H1 (cell line): ENCODE results near the gene MRPL4. TPM values are rescaled to one million over a fixed set of nuclear protein-coding genes. Genes with fewer than 3 reads are reported as not detected.

Source experiments
- CTCF ChIA-PET: fragments of 300-600 bp; sonication (Branson Sonifier 250); formaldehyde crosslinking; loops from one replicate; lab custom pipeline; 2021; ENCODE audit not compliant: partially characterized antibody; lab: Charles Lee
- POLR2A ChIA-PET: fragments of 300-600 bp; sonication (Branson Sonifier 250); formaldehyde crosslinking; loops from one replicate; lab custom pipeline; 2021; ENCODE audit warnings: inconsistent platforms; ENCODE audit not compliant: partially characterized antibody; lab: Charles Lee
- DNase-seq, 2 experiments: peaks; one replicate each; pipeline versions ENCODE4 v3.0.0 to v3.0.0-alpha.2; 2010 to 2022; ENCODE audit warnings: low spot score in 2 of 2, low read depth in 1 of 2, mixed read lengths in 1 of 2
- FAIRE-seq: peaks from 2 replicates; lab custom pipeline; 2011; peaks lifted over from hg19 to GRCh38; lab: Jason Lieb, UNC
- H2AFZ ChIP-seq: 2 replicates; pipeline ENCODE4 v1.8.1; 2012; ENCODE audit warnings: low read length, inconsistent platforms
- H2AK5ac ChIP-seq: 2 replicates; pipeline ENCODE4 v1.6.1; 2013; ENCODE audit warnings: low read depth, low read length
- H2BK120ac ChIP-seq: replicated peaks from 2 replicates; pipeline ENCODE3; 2013; ENCODE audit warnings: low read depth, low read length, inconsistent platforms
- H2BK12ac ChIP-seq: 2 replicates; pipeline ENCODE4 v1.6.1; 2013; ENCODE audit warnings: low read depth, low read length
- H2BK15ac ChIP-seq: 2 replicates; pipeline ENCODE4 v1.6.1; 2013; ENCODE audit warnings: low read length
- H2BK20ac ChIP-seq: 2 replicates; pipeline ENCODE4 v1.6.1; 2013; ENCODE audit warnings: low read length
- H2BK5ac ChIP-seq: 2 replicates; pipeline ENCODE4 v1.6.1; 2013; ENCODE audit warnings: low read depth, low read length
- H3K14ac ChIP-seq: 2 replicates; pipeline ENCODE4 v1.6.1; 2013; ENCODE audit warnings: inconsistent platforms; ENCODE audit not compliant: insufficient read length
- H3K18ac ChIP-seq: 2 replicates; pipeline ENCODE4 v1.6.1; 2013; ENCODE audit warnings: low read length; ENCODE audit errors: extremely low read depth
- H3K23ac ChIP-seq: 2 replicates; pipeline ENCODE4 v1.6.1; 2013; ENCODE audit warnings: inconsistent platforms; ENCODE audit not compliant: insufficient read length
- H3K23me2 ChIP-seq: 2 replicates; pipeline ENCODE4 v1.6.1; 2013; ENCODE audit warnings: low read depth, low read length
- H3K27ac ChIP-seq: 2 replicates; pipeline ENCODE4 v1.6.1; 2011; ENCODE audit warnings: low read depth, low read length, inconsistent platforms
- H3K27me3 ChIP-seq, 4 experiments: replicated peaks in 1 of 4; 1 replicate in 1 of 4; 2 replicates in 3 of 4; pipeline versions ENCODE4 v1.6.1 to v1.8.1; 2011 to 2013; ENCODE audit warnings: low read length in 3 of 4, mild to moderate bottlenecking in 3 of 4, inconsistent platforms in 2 of 4, mixed read lengths in 2 of 4, moderate library complexity in 1 of 4; ENCODE audit not compliant: control insufficient read depth in 3 of 4, insufficient read depth in 3 of 4; ENCODE audit errors: extremely low read depth in 1 of 4
- H3K36me3 ChIP-seq, 4 experiments: 2 replicates each; pipeline versions ENCODE4 v1.6.1 to v1.8.1; 2011 to 2013; ENCODE audit warnings: mild to moderate bottlenecking in 4 of 4, low read length in 3 of 4, moderate library complexity in 2 of 4, control low read depth in 1 of 4, inconsistent platforms in 1 of 4; ENCODE audit not compliant: insufficient read depth in 4 of 4, control insufficient read depth in 2 of 4
- H3K4ac ChIP-seq: replicated peaks from 2 replicates; pipeline ENCODE3; 2013; ENCODE audit warnings: low read length, low read depth, mixed read lengths, inconsistent platforms; ENCODE audit not compliant: insufficient read length
- H3K4me1 ChIP-seq, 4 experiments: replicated peaks in 1 of 4; 1 replicate in 1 of 4; 2 replicates in 3 of 4; pipeline versions ENCODE4 v1.6.1 to v1.8.1; 2011 to 2013; ENCODE audit warnings: low read length in 3 of 4, inconsistent platforms in 2 of 4, mixed read lengths in 1 of 4; ENCODE audit not compliant: insufficient read depth in 4 of 4, control insufficient read depth in 3 of 4
- H3K4me2 ChIP-seq, 2 experiments: 2 replicates each; pipeline versions ENCODE4 v1.6.1 to v1.8.1; 2011 to 2013; ENCODE audit warnings: low read depth in 2 of 2, low read length in 2 of 2, control low read depth in 1 of 2, inconsistent platforms in 1 of 2, mild to moderate bottlenecking in 1 of 2; ENCODE audit not compliant: insufficient read depth in 1 of 2
- H3K4me3 ChIP-seq, 4 experiments: fragments of 200-600, 300-600 bp in 1 of 4; sonication (generic), shearing (Covaris generic), sonication (Bioruptor Twin) in 1 of 4; 2 replicates each; pipeline versions ENCODE4 v1.5.1 to v1.8.1; 2011 to 2016; ENCODE audit warnings: low read length in 4 of 4, low read depth in 3 of 4, control low read depth in 2 of 4, inconsistent platforms in 2 of 4, mild to moderate bottlenecking in 2 of 4, mixed read lengths in 1 of 4, moderate library complexity in 1 of 4; ENCODE audit not compliant: insufficient read depth in 2 of 4; ENCODE audit errors: extremely low read depth in 1 of 4
- H3K56ac ChIP-seq: replicated peaks from 2 replicates; pipeline ENCODE3; 2013; ENCODE audit warnings: low read depth, mild to moderate bottlenecking, mixed read lengths, low read length, inconsistent platforms; ENCODE audit not compliant: insufficient read length
- H3K79me1 ChIP-seq: 2 replicates; pipeline ENCODE4 v1.6.1; 2013; ENCODE audit warnings: low read depth, low read length, control low read depth
- H3K79me2 ChIP-seq, 2 experiments: 2 replicates each; pipeline versions ENCODE4 v1.6.1 to v1.8.1; 2012 to 2013; ENCODE audit warnings: low read length in 2 of 2, mild to moderate bottlenecking in 2 of 2, inconsistent platforms in 1 of 2; ENCODE audit not compliant: insufficient read depth in 2 of 2, control insufficient read depth in 1 of 2
- H3K9ac ChIP-seq, 4 experiments: replicated peaks in 1 of 4; 1 replicate in 1 of 4; 2 replicates in 3 of 4; pipeline versions ENCODE4 v1.6.1 to v1.8.1; 2011 to 2013; ENCODE audit warnings: low read depth in 3 of 4, low read length in 3 of 4, control low read depth in 2 of 4, mild to moderate bottlenecking in 2 of 4, moderate library complexity in 2 of 4, inconsistent platforms in 1 of 4; ENCODE audit errors: extremely low read depth in 1 of 4
- H3K9me3 ChIP-seq, 2 experiments: 2 replicates each; pipeline versions ENCODE4 v1.6.1 to v1.8.1; 2012 to 2013; ENCODE audit warnings: mild to moderate bottlenecking in 2 of 2, moderate library complexity in 2 of 2, control low read depth in 1 of 2, inconsistent platforms in 1 of 2, low read depth in 1 of 2, low read length in 1 of 2, mixed read lengths in 1 of 2; ENCODE audit not compliant: insufficient read depth in 2 of 2
- H4K20me1 ChIP-seq, 2 experiments: replicated peaks in 1 of 2; 2 replicates each; pipeline versions ENCODE3 to v1.8.1; 2011 to 2013; ENCODE audit warnings: inconsistent platforms in 2 of 2, low read length in 2 of 2, mild to moderate bottlenecking in 1 of 2; ENCODE audit not compliant: insufficient read depth in 2 of 2, control insufficient read depth in 1 of 2
- H4K5ac ChIP-seq: 2 replicates; pipeline ENCODE4 v1.6.1; 2013; ENCODE audit warnings: low read length, low read depth, mixed read lengths, inconsistent platforms; ENCODE audit not compliant: insufficient read length
- H4K8ac ChIP-seq: 2 replicates; pipeline ENCODE4 v1.8.0; 2013; ENCODE audit warnings: mild to moderate bottlenecking, moderate library complexity, low read length, inconsistent platforms; ENCODE audit not compliant: insufficient read depth; ENCODE audit errors: extremely low read depth
- H4K91ac ChIP-seq: replicated peaks from 2 replicates; pipeline ENCODE3; 2013; ENCODE audit warnings: low read length, mixed read lengths, inconsistent platforms; ENCODE audit not compliant: insufficient read length
- CHD1 ChIP-seq: IDR thresholded peaks from 2 replicates; pipeline ENCODE4 v1.6.1; 2012; ENCODE audit warnings: low read depth, low read length, improper control_type of control experiment
- E2F6 ChIP-seq: IDR thresholded peaks from 2 replicates; pipeline ENCODE4 v1.6.1; 2012; ENCODE audit warnings: inconsistent platforms
- KDM4A ChIP-seq: IDR thresholded peaks from one replicate; pipeline ENCODE4 v1.7.1; 2012; ENCODE audit warnings: low read depth, mild to moderate bottlenecking, moderate library complexity, low read length, inconsistent platforms; ENCODE audit not compliant: severe bottlenecking
- WGBS, 2 experiments: shearing (Covaris generic) in 1 of 2; methylation state at CpG; one replicate each; pipeline versions ENCODE4 v1.1.6 to v1.1.7; 2013 to 2015; ENCODE audit warnings: low lambda C conversion rate in 2 of 2, mixed read lengths in 2 of 2, inconsistent platforms in 1 of 2, low coverage in 1 of 2, missing lambda C conversion rate in 1 of 2; ENCODE audit not compliant: insufficient replicate concordance in 2 of 2, insufficient coverage in 1 of 2, insufficient read length in 1 of 2; ENCODE audit errors: extremely low coverage in 1 of 2, missing lambda C conversion rate in 1 of 2; 5-methylcytosine and 5-hydroxymethylcytosine counted together
- polyA plus RNA-seq, 7 experiments: library from polyadenylated mRNA; depleted of rRNA in 3 of 7; stranded (reverse) in 5 of 7; unstranded in 2 of 7; fragments of >200 nt in 5 of 7; fragments of 200-250 nt in 2 of 7; gene quantifications; 1 replicate in 5 of 7; 2 replicates in 1 of 7; 4 replicates in 1 of 7; pipeline versions ENCODE4 v1.2.1 to v1.2.3, GENCODE V29; 2011 to 2013; ENCODE audit warnings: missing spikeins in 2 of 7, mixed read lengths in 2 of 7
- total RNA-seq: library from RNA; stranded (reverse); fragmentation: NEBNext Ultra II Directional; extraction: Animal tissue kit (Norgen Biotek cat#: 25700); gene quantifications from 2 replicates; pipeline ENCODE4 v1.2.1, GENCODE V29; 2021

MRPL4 gene
- total and polyA plus RNA-seq, 2 of the 8 experiments (the other 6 are each of a cell fraction or from before 2014, with no cell fraction given) = 82.3 to 187 TPM

- Histone ChIP-seq H3K4me1 (peaks cover 0 to 7% (median 2%) of the 10 kb centered on the region in 4 experiments; a peak in 4 of 7 replicates), H2BK12ac (no peak overlapping the region), H3K14ac (no peak overlapping the region), H4K91ac (no peak overlapping the region), H3K27ac (no peak overlapping the region), H3K4me3 (no peak overlapping the region), H3K4me2 (no peak overlapping the region), H3K9me3 (no peaks in the 10 kb centered on the region), H3K56ac (no peak overlapping the region), H4K8ac (no peak overlapping the region), H3K23ac (no peak overlapping the region), H4K20me1 (no peaks in the 10 kb centered on the region), H2BK5ac (peak overlapping the region; percentile 24; the same call in 1 of the 2 replicates), H4K5ac (no peak overlapping the region), H3K18ac (no peak overlapping the region), H2BK120ac (no peak overlapping the region), H2AK5ac (no peak overlapping the region), H3K9ac (no peak overlapping the region), H3K36me3 (no peaks in the 10 kb centered on the region), H3K23me2 (no peaks in the 10 kb centered on the region), H2BK20ac (no peak overlapping the region), H2AFZ (no peak overlapping the region), H3K79me2 (no peaks in the 10 kb centered on the region), H3K27me3 (no peaks in the 10 kb centered on the region), H3K4ac (no peak overlapping the region), H2BK15ac (no peak overlapping the region), H3K79me1 (no peaks in the 10 kb centered on the region)
- ChIA-PET POLR2A (interaction anchor here (0.6 to 1.3 kb wide), 3 partner anchors 8 to 95 kb away, joined by 3 read pairs; no protein-coding TSS in a partner anchor), CTCF (interaction anchor here (1.4 to 2.1 kb wide), 3 partner anchors 10 to 19 kb away, joined by 5 to 8 read pairs (median 6); no protein-coding TSS in a partner anchor)
- FAIRE-seq (no peak), DNase-seq (no peak)
- TF ChIP-seq CHD1 (no peak), KDM4A (no peak), E2F6 (peak; percentile 51)
- WGBS, 2 experiments = 93% methylated on average over 12 of the region's 12 CpGs; no CpG with 5 or more reads in 1 of the 2 experiments
Observed at GRCh38 chr19:10238172-10238783, 13.7 kb upstream of the MRPL4 start.
